Esophagus squamous epithelium (tissue), 4 donors: ENCODE measurements around the gene ZNF584.

Experiments
- CTCF ChIP-seq, 6 experiments: fragments of 450-650 bp in 4 of 6; fragments of 200-600 bp in 2 of 6; sonication (generic) in 2 of 6; IDR thresholded peaks; one replicate each; pipeline ENCODE4 v1.5.1; 2016 to 2019; ENCODE audit warnings: antibody characterized with exemption in 6 of 6, mild to moderate bottlenecking in 4 of 6, moderate library complexity in 4 of 6
- POLR2A ChIP-seq, 4 donors: fragments of 450-650 bp; IDR thresholded peaks; one replicate each; pipeline ENCODE4 v1.6.1; 2017; ENCODE audit warnings: antibody characterized with exemption in 4 of 4, mild to moderate bottlenecking in 4 of 4, moderate library complexity in 3 of 4

- TF ChIP-seq CTCF (IDR thresholded peaks at IDR 0.05): no peak
- TF ChIP-seq POLR2A (IDR thresholded peaks at IDR 0.05): no peak
Observed at GRCh38 chr19:58398087-58398486, 10.4 kb upstream of the ZNF584 start.
